Stimulated activated naive CD4-positive, alpha-beta T cell (primary cell): ENCODE data around the gene RAB6A.
"Not testable (repeated sequence)": the region's sequence is repeated elsewhere in the genome, so short reads cannot be mapped to it uniquely, and the experiment has no call there.

Experiments used
- DNase-seq, 6 experiments: peaks; one replicate each; lab custom pipeline; 2025; lab: John Stamatoyannopoulos, UW

Gene RAB6A

GRCh38 chr11:73762732-73763131 is 1.9 kb upstream of the RAB6A start:
- DNase-seq: no peak

GRCh38 chr11:73761403-73761945 is 600 bp upstream of the RAB6A start:
- no peak for DNase-seq

- no peak for DNase-seq
Measured at GRCh38 chr11:73760135-73760678, 667 bp downstream of the RAB6A start.

GRCh38 chr11:73759610-73760134 is 1.2 kb downstream of the RAB6A start:
- no peak for DNase-seq

DNA sequence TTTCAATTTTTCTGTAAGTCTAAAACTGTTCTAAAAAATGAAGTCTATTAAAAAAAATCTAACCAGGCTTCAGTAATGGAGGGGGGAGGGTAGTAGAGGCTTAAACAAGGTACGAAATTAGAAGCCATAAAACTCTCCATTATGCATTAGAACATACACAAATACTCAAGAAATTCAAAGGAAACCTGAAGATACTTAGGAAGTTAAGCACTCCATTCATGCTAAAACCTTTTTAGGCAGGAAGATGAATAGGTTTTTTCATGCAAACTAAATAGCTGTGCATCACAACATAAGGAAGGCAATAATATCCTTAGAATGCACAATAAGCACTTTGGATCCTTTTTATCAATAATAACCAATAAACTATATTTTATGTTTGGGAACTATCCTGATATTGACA is 2.4 kb downstream of the RAB6A start:
- DNase-seq: no peak

DNA sequence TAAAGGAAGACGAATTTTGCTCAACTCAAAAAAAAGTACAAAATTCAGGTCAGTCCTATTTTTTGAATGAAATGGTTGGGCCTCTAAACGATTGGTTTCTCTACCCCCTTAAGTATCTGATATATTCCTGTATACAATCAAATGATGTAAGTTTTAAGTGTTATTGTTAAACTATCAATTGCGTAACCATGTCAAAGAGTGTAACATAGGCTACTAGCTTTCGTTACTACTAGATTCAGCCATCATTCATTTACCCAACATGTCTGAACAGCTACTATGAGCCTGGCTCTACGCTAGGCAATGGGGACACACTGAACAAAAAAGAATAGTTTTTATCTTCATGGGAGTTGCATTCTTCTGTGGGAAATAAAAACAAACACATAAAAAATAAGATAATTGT is 3.3 kb downstream of the RAB6A start:
- no peak for DNase-seq

DNA sequence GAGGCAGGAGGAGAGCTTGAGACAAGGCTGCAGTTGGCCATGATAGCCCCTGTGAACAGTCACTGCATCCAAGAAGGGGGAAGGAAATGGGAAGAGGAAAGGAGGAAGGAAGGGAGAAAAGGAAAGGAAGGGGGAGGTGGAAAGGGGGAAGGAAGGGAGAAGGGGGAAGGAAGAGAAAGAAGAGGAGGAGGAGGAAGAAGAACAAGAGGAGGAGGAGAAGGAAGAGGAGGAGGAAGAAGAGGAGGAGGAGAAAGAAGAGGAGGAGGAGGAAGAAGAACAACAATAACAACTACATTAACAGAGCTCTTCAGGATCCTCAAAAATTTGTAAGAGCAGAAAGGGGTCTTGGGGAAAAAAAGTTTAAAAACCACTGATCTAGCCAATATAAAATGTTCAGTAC is 5.2 kb downstream of the RAB6A start:
- no peak for DNase-seq

DNA sequence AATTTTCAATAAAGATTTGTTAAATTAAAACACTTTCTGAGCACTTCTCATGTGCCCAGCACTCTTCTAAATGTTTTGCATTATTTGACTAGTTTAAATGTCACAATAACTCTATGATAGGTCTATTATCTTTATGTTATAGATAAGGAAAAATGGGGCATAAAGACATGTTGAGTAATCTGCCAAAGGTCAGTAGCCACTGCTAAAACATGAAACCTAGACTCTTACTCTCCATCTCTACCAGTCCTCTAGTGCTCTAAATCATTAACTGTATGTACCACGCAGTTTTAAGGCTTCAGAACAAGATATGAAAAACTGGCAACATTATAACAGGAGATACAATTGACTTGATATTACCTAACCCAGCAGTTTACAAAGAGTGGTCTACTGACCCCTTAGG is 6.9 kb downstream of the RAB6A start:
- no peak for DNase-seq

GRCh38 chr11:73752903-73753302 is 8.0 kb downstream of the RAB6A start:
- no peak for DNase-seq

DNA sequence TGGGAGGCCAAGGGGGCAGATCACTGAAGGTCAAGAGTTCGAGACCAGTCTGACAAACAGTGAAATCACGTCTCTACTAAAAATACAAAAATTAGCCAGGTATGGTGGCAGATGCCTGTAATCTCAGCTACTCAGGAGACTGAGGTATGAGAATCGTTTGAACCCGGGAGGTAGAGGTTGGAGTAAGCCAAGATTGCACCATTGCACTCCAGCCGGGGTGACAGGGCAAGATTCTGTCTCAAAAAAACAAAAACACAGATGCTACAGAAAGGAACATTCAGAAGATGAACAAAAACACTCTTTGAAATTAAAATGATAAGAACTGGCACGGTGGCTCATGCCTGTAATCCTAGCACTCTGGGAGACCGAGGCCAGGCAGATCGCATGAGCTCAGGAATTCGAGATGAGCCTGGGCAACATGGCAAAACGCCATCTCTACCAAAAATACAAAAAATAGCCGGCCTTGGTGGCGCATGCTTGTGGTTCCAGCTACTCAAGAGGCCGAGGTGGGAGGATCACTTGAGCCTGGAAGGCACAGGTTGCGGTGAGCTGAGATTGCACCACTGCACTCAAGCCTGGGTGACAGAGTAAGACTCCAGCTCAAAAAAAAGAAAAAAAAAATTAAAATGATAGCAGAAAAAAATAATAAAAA is 8.5 kb downstream of the RAB6A start:
- no peak for DNase-seq

DNA sequence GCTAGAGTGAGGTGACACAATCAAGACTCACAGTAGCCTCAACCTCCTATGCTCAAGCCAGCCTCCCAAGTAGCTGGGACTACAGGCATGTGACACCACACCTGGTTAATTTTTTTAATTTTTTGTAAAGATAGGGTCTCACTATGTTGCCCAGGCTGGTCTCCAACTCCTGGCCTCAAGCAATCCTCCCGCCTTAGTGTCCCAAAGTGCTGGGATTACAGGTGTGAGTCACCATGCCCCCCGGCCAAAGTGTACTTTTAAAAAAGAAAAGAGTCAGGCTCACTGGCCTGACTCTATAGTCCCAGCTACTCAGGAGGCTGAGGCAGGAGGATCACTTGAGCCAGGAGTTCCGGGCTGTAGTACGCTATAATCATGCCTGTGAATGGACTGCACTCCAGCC is 10.0 kb downstream of the RAB6A start:
- DNase-seq: not testable (repeated sequence)

DNA sequence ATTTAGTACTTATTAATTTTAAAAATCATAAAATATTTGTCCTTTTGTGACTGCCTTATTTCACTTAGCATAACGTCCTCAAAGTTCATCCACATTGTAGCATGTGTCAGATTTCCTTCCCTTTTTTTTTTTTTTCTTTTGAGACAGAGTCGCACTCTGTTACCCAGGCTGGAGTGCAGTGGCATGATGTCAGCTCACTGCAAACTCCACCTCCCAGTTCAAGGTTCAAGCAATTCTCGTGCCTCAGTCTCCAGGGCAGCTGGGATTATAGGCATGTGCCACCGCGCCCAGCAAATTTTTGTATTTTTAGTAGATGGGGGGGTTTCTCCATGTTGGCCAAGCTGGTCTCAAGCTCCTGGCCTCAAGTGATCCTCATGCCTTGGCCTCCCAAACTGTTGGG is 10.6 kb downstream of the RAB6A start:
- DNase-seq: no peak

GRCh38 chr11:73749118-73749517 is 11.8 kb downstream of the RAB6A start:
- DNase-seq: no peak

DNA sequence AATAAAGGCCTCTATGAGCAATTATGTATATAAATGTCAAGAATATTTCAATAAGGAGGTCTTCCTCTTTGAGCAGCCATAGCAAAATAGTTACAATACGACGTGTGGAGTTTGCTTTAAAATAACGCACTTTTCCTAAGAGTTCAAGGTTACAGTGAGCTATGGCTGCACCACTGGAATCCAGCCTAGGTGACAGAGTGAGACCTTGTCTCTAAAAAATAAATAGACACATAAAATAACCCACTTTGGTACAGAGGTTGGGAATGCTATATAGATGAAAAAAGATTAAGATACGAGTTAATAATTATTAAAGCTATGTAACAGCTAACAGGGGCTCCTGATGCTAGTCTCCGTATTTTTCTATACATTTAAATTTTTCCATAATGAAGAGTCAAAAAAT is 12.6 kb downstream of the RAB6A start:
- DNase-seq: no peak

DNA sequence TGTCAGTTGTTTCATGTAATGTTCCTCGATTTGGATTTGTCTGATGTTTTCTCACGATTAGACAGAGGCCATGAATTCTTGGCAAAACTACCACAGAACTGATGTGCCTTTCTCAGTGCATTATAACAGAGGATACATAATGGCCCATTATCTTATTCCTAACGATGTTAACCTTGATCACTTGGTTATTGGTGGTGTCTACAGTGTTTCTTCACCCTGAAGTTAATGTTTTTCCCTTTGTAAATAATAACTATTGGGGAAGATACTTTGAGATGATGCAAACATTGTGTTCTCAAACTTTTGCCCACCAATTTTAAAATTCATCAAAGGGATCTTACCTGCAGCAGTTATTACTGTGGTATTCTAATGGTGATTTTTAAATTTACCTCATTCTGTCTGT is 13.1 kb downstream of the RAB6A start:
- DNase-seq: no peak

DNA sequence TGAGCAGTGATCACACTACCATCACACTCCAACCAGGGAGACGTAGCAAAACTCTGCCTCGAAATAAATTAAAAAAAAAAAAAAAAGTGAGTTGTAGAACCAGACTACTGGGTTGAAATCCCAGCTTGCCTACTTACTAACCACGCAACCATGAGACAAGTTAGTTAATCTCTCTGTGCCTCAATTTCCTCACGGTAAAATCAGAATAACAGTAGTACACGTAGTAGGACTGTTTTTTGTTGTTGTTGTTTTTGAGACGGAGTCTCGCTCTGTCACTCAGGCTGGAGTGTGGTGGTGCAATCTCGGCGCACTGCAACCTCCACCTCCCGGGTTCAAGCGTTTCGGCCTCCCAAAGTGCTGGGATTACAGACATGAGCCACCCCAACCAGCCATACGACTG is 14.2 kb downstream of the RAB6A start:
- DNase-seq: no peak

DNA sequence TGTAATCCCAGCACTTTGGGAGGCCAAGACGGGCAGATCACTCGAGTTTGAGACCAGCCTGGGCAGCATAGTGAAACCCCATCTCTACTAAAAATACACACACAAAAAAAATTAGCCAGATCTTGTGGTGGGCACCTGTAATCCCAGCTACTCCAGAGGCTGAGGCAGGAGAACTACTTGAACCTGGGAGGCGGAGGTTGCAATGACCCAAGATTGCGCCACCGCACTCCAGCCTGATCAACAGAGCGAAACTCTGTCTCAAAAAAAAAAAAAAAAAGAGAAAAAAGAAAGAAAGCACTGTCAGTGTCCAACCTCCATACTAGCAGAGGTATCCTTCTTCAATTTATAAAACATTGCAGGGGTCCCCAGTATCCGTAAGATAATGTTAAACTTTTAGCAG is 17.8 kb downstream of the RAB6A start:
- no peak for DNase-seq

- not testable (repeated sequence) for DNase-seq
Measured at GRCh38 chr11:73735959-73736358, 24.9 kb downstream of the RAB6A start.

- DNase-seq: no peak
Measured at GRCh38 chr11:73734993-73735392, 25.9 kb downstream of the RAB6A start.

DNA sequence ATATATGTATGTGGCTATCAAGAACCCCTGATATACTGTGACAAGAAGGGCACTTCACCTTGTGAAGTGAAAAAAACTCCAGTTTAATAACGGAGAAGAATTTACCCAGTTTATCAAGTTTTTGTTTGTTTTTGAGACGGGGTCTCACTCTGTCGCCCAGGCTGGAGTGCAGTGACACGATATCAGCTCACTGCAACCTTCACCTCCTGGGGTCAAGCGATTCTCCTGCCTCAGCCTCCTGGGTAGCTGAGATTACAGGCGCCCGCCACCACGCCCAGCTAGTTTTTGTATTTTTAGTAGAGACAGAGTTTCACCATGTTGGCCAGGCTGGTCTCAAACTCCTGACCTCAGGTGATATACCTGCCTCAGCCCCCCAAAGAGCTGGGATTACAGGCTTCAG is 26.9 kb downstream of the RAB6A start:
- DNase-seq: not testable (repeated sequence)

GRCh38 chr11:73732936-73733335 is 27.9 kb downstream of the RAB6A start:
- not testable (repeated sequence) for DNase-seq

DNA sequence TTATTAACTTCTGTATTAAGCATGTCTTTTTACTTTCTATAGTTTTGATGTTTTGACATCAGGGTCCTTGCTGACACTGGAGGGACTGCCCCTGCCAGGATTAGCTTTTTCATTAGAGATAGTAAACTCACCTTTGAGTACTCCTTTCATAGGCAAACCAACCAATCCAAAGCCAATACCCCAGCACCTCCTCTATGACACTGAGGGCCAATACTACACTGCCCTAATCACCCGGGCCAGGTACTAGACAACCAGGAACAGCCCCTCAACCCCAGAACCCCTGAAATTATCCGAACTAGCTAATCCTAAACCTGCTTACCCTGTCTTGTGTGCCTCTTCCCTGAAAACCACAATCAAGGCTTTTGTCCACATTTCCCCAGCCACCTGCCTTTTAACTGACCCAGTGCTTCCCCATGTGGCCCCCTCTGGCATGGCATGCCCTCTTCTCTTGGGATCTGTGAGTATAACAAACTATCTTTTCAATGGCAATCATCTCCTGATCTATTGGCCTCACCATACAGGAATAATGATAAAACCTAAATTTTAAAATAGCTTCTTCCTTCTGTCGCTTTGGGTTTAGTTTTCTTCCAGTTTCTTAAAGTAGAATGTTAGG is 31.2 kb downstream of the RAB6A start:
- no peak for DNase-seq

DNA sequence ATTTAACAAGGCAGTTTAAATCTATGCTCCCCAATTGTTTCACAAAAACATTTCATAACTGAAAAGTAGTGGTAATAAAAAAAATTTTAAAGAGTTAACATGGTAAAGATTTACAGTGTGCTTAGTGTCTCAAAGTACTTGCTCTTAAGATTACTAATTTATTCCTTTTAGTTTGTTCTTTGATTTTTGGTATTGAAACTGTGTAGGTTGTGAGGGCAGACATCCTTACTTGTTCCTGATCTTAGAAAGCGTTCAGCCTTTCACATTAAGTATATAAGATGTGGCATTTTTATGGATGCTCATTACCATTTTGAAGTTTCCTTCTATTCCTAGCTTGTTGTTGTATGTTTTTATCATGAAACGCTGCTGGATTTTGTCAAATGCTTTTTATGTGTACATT is 32.9 kb downstream of the RAB6A start:
- DNase-seq: no peak
